NCI-H1694 treated with DMSO at 0.1 percent for 48 hours (cell line): ENCODE results near the gene TSC1.
"Not testable (repeated sequence)": the region's sequence is repeated elsewhere in the genome, so short reads cannot be mapped to it uniquely, and the experiment has no call there.

ENCODE experiments used
- DNase-seq: peaks from one replicate; lab custom pipeline; 2025; lab: John Stamatoyannopoulos, UW

Gene TSC1

DNA sequence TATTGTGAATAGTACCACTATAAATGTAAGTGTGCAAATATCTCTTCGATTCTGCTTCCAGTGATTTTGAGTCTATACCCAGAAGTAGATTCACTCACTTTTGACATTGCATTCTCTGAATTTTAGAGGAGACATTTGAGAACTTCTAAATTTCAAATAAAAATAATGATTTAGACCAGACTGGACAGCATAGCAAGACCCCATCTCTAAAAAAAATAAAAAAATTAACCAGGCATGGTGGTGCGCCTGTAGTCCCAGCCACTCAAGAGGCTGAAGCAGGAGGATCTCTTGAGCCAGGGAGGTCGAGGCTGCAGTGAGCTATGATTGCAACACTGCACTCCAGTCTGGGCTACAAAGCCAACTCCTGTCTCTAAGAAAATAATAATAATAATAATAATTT is 32.2 kb upstream of the TSC1 start:
- no peak for DNase-seq

DNA sequence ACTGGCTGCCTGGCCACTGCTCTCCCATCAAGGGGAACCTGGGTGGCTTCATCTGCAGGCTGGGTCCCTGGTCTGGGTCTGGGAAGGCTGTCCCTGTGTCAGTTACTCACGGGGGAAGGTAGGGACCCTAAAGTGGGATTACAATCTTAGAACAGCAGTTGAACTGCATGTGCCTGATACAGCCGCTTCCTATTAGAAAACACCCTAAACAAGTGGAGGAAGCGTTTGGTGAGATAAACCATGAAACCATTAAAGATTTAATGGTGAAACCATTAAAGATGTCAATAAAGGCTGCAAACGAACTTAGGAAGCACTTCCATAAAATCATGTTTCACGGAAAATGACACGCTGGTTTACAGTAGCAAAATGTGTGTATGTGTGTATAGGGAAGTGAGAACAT is 31.5 kb upstream of the TSC1 start:
- no peak for DNase-seq

DNA sequence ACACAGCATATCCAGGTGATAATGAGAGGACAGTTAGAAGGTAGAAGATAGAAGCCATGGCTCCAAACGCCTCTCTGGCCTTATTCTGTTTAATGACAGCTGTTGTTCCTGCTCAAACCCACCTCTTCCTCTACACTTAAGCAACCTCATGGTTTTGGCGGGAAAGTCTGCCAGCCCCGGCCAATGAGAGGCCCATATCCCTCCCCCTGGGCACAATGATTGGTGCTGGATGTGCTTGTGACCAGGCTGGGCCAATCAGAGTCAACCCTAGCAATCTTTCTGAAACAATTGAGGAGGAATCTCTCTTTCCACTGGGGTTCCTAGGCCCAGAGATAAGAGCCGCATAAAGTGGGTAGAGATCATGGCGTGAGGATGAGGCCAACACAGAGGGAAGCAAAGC is 29.3 kb upstream of the TSC1 start:
- DNase-seq, result no peak

DNA sequence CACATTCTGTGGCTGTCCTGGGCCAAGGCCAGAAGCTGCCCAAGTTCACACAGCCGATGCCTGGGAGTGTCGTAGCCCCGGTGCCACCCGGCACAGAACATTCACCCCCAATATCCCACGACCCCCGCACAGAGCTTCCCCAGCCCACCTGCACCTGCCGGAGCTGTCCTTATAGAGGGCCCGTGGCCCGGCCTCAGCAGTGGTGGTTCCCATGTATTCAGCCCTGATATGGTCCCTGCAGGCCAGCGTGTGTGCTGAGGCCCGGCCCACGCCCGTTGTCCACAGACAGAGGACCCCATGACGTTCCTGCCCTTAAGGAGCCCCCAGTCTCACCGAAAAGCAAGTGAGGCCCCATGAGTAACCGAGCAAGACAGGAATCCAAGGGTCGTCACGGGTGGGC is 28.8 kb upstream of the TSC1 start:
- no peak for DNase-seq

GRCh38 chr9:132970324-132971062 is 26.1 kb upstream of the TSC1 start:
- DNase-seq, result no peak

GRCh38 chr9:132969783-132970182 is 25.4 kb upstream of the TSC1 start:
- DNase-seq, result no peak

DNA sequence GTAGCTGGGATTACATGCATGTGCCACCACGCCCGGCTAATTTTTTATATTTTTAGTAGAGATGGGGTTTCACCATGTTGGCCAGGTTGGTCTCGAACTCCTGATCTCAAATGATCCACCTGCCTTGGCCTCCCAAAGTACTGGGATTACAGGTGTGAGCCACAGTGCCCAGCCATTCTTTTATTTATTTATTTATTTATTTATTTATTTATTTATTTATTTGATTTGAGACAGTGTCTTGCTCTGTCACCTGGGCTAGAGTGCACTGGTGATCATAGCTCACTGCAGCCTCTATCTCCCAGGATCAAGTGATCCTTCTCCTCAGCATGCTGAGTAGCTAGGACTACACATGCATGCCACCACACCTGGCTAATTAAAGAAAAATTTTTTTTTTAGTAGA is 23.5 kb upstream of the TSC1 start:
- DNase-seq, result not testable (repeated sequence)

DNA sequence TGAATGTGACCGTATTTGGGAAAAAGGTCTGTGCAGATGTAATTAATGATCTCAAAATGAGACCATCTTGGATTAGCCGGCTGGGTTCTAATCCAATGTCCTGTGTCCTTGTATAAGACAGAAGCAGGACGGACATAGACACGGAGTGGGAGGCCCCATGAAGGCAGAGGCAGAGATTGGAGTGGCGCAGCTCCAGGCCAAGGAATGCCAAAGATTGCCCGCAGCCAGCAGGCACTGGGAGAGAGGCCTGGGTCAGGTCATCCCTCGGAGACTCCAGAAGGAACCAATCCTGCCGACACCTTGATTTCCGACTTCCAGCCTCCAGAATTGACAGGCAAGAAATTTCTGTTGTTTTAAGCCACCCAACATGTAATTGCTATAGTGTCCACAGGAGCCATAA is 21.1 kb upstream of the TSC1 start:
- no peak for DNase-seq

DNA sequence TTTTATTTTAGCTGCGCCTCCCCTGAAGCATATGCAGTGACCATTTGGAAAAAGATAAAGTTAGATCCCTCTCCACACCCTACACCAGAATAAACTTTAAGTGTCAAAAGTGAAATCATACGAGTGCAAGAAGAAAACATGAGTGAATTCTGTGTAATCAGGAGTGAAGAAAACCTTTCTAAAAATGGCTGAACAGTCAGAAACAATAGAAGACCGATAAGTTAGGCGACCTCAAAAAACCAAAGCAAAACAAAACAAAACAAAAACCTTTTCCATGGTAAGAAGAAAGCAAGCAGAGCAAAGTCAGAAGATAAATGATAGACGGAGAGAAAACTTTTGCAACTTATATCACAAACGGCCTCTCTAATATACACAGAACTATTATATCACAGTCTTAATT is 16.6 kb upstream of the TSC1 start:
- DNase-seq, result no peak

GRCh38 chr9:132957805-132958204 is 13.4 kb upstream of the TSC1 start:
- no peak for DNase-seq

- DNase-seq, result no peak
Observed at GRCh38 chr9:132955768-132956167, 11.4 kb upstream of the TSC1 start.

DNA sequence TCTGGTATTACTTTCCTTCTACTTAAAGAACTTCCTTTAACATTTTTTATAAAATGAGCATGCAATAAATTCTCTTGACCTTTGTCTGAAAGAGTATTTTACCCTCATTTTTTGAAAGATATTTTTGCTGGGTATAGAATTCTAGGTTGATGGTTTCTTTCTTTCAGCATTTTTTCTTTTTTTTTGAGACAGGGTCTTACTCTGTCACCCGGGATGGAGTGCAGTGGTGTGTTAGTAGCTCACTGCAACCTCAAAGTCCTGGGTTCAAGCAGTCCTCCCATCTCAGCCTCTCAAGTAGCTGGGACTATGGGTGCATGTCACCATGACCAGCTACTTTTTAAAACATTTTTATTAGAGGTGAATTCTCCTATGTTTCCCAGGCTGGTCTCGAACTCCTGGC is 10.7 kb upstream of the TSC1 start:
- DNase-seq, result no peak

DNA sequence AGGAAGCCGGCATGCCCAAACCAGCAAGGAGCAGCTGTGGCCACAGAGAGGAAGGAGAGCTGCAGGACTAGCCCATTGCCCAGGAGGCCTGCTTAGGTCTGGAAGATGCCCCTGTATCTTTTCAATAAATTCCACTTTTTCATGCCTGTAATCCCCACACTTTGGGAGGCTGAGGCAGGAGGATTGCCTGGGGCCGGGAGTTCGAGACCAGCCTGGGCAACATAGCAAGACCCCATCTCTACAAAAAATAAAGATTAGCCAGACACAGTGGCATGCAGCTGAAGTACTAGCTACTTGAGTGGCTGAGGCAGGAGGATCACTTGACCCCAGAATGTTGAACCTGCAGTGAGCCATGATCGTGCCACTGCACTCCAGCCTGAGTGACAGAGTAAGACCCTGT is 5.3 kb upstream of the TSC1 start:
- DNase-seq, result no peak

GRCh38 chr9:132948482-132949050 is 4.2 kb upstream of the TSC1 start:
- peak; percentile 12 for DNase-seq

DNA sequence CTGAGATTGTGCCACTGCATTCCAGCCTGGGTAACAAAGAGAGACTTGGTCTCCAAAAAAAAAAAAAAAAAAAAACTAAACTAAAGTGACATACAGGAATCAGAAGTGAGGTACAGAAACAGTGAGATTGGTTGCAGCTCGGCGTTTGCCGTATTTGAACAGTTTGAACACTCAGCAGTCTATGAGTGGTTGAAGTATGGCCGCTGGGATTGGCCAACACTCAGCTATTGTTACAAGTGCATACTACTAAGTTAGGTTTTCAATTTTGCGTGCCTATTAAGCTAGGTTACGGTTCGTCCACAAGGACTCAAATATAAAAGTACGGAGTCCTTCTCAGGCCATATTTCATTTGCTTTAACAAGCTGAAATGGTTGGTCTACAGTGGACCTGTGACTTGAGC is 3.3 kb upstream of the TSC1 start:
- DNase-seq, result no peak

- DNase-seq, result peak; percentile 91
Observed at GRCh38 chr9:132946631-132947295, 2.3 kb upstream of the TSC1 start.

DNA sequence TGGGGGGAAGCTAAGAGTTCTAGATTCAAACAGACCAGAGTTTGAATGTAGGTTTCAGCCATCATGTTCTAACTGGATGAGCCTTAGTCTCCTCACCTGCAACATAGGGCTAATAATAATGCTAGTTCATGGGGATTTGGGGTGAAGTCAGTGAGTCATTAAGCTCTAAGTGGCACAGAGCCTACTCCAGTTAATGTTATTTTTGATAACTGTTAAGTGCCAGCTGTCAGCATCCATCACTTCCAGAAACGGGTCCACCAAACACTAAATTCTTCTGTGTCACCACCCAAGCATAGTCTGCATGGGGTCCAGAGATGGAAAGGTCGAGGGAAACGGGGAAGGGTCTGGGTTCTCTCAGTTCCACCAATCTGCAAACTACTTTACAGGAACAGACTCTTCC is 1.8 kb upstream of the TSC1 start:
- DNase-seq, result peak; percentile 51

- no peak for DNase-seq
Observed at GRCh38 chr9:132945186-132946130, 1.0 kb upstream of the TSC1 start.

DNA sequence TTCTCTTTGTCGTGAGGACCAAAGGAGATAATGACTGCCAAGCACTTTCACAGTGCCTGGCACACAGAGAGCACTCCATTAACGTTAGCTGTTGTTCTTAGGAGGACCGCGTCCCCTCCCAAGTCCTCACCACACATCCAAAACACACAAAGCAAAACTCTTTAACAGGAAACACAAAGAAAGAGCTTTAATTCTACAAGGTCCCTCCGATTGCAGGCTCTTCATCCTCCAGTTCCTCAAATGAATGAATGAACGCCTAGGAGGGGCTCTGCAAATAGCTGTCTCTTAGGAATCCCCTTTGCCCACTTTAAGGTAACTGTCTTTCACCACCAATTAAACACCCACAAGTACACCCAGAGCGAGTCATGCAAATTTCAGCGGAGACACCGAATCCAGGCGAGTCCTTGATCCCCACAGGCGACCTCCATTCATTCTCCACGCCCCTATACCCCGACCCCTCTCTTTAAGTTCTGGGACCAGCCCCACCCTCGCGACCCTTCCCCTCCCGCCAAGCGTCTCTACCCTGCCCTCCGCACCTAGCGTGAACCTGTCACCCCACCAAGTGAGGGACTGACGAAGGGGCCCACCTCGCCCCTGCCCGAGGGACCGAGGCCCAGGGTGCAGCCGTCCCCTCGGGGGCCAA is 644 bp downstream of the TSC1 start:
- DNase-seq, result no peak

- DNase-seq, result no peak
Observed at GRCh38 chr9:132942541-132943182, 1.8 kb downstream of the TSC1 start.

DNA sequence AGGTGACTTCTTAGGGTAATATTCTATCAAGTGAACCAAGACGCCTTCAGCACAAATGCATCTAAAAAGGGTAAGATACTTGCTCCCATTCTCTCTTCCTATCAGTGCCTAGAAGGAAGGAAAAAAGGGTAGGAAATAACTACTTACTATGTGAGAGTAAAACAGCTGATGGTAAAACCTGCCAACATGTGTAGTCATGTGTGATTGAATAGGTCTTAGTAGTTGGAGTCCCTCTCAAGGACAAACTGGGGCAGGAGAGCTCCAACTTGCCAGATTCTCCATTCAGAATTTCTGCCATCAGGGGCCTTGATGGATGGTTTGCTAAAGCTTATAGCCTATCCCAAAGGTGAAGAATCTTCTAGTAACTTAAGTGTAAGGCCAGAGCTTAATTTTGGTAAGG is 5.2 kb downstream of the TSC1 start:
- no peak for DNase-seq
